GM18873 (cell line): ENCODE data around the gene PRSS57.

Experiments
- ATAC-seq: cut with Tn5 transposase; IDR thresholded peaks from one replicate; pipeline ENCODE4 v1.9.1; 2021; ENCODE audit warnings: mild to moderate bottlenecking, moderate library complexity, moderate number of reproducible peaks; ENCODE audit not compliant: unreplicated experiment, low FRiP score

PRSS57 gene

DNA sequence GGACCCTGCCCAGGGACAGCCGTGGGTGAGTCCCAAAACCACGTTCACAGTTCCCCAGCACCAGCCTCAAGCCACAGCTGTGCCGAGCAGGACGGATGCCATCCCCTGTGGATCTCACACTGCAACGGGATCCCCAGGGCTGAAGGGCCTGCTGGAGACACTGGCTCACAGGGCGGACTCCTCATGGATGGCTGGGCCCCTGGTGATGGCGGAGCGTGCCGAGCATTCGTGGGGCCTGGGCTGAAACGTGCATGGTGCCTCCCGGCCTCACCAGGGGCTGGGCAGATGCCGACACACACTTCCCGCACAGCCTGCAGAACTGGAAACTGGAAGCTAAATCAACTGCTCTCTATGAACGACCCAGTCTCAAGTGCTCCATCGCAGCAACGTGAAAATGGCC lies 41.8 kb downstream of the PRSS57 start:
- ATAC-seq = no peak

DNA sequence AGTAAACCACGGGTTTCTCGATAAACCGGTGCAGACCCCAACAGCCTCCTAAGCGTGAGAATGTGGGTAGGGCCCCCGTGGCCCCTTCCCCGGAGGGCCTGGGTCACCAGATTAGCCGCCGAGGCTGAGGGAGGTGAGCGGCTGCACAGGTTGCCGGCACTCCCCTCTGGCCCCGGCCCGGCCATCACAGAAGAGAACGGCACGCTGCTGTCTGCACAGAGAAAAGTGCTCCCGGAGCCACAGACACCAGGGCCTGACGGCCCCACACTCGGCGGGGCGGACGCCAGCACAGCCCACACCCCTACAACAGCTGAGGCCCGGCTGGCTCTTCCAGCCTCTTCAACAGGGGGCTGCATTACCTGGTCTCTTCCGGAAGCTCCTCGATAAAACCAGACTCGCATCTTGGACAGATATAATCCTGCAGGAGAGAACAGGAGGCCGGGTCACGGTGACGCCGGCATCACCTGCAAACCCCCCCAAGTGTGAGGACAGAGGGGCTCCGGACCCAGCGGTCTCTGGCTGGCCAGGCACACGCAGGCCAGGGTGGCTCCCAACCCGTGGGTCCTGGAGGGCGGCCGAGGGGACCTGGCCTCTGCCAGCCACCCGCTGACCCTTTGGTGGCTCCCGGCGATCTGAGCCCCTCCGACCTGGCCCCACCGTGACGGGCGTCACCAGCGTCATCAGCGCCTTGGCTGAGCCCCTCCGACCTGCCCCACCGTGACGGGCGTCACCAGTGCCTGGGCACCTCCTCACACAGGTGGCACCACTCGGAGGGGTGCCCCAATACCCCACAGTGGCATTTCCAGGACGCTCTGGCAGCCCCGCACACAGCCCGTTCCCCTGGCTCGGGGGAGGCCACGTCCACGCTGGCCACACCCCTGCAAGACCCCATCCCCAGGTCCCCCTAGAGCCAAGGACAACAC lies 42.5 kb downstream of the PRSS57 start:
- ATAC-seq = no peak

- ATAC-seq = no peak
These were observed 43.3 kb downstream of the PRSS57 start for GRCh38 chr19:651991-652390.

- ATAC-seq = no peak
These were observed 44.0 kb downstream of the PRSS57 start for GRCh38 chr19:651114-651818.

GRCh38 chr19:650121-650520 lies 45.1 kb downstream of the PRSS57 start:
- ATAC-seq = no peak

GRCh38 chr19:648904-649801 lies 46.1 kb downstream of the PRSS57 start:
- no peak for ATAC-seq

GRCh38 chr19:648305-648704 lies 46.9 kb downstream of the PRSS57 start:
- ATAC-seq = no peak

GRCh38 chr19:647566-648284 lies 47.5 kb downstream of the PRSS57 start:
- no peak for ATAC-seq

GRCh38 chr19:646779-647565 lies 48.3 kb downstream of the PRSS57 start:
- no peak for ATAC-seq

GRCh38 chr19:645912-646778 lies 49.1 kb downstream of the PRSS57 start:
- no peak for ATAC-seq

DNA sequence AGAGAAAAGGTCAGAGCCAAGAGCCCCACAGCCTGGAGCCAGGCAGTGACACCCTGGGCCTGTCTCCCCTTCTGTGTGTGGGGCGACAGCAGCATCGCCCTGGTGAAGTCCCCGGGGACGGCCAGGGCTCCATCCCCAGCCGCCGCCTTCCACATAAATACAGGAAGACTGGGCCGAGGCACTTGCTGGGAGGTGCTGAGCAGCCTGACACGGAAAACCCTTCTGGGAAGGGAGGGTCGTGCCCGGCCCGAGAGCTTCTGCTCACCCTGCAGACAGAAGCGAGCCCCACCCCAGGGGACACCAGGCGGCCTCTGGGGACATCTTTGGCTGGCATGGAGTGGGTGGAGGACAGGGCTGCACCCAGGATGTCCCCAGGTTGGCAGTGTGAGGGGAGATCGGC lies 50.5 kb downstream of the PRSS57 start:
- ATAC-seq = no peak

DNA sequence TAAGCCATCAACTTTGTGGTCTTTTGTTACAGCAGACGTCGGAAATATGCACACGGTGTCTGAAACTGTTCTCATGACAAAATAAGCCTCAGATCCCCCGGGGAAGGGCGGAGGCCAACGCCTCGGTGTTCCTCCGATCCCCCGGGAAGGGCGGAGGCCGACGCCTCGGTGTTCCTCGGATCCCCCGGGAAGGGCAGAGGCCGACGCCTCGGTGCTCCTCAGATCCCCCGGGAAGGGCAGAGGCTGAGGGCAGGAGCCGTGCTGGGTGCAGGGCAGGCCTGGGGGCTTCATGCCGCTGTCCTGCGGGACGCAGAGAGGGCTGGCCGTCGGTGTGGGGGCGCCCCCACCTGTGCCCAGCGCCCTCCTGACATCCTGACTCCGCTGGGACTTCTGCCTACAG lies 50.9 kb downstream of the PRSS57 start:
- no peak for ATAC-seq

GRCh38 chr19:643736-644135 lies 51.5 kb downstream of the PRSS57 start:
- no peak for ATAC-seq

- no peak for ATAC-seq
These were observed 52.2 kb downstream of the PRSS57 start for GRCh38 chr19:642767-643727.

- no peak for ATAC-seq
These were observed 53.5 kb downstream of the PRSS57 start for GRCh38 chr19:641702-642101.

- no peak for ATAC-seq
These were observed 54.6 kb downstream of the PRSS57 start for GRCh38 chr19:640606-641189.

GRCh38 chr19:640161-640558 lies 55.1 kb downstream of the PRSS57 start:
- no peak for ATAC-seq
